ENCODE results near the gene CKB.

DNA sequence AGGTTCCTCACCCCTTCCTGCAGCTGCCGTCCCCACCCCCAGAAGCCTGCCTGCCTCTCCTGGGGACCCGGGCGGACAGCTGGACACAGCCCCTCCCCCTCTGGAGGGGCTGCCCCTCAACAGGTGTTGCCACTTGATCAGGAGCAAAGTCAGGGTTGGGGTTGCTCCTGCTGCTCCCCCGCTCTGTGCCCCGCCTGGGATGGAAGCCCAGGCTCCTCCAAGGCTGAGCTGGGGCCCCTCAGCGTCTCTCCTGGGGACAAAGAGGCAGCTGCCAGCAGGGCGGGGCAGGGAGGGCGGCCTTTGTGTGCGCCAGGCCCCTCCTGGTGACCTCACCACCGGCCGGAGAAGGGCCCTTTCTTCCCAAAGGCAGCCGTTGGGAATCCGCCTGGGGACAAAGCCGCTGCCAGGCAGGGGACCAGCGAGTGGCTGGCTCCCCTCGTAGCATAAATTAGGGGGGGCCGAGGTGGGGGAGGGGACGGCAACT lies 20.0 kb upstream of the CKB start:
- TF ChIP-seq CTCF (IDR thresholded peaks at IDR 0.05) (no peak), POLR2A (IDR thresholded peaks at IDR 0.05) (no peak)
